ENCODE data around the gene MAN1A1.

GRCh38 chr6:119210596-119210995, 139.0 kb downstream of the MAN1A1 start:
- TF ChIP-seq, protein P1, sequence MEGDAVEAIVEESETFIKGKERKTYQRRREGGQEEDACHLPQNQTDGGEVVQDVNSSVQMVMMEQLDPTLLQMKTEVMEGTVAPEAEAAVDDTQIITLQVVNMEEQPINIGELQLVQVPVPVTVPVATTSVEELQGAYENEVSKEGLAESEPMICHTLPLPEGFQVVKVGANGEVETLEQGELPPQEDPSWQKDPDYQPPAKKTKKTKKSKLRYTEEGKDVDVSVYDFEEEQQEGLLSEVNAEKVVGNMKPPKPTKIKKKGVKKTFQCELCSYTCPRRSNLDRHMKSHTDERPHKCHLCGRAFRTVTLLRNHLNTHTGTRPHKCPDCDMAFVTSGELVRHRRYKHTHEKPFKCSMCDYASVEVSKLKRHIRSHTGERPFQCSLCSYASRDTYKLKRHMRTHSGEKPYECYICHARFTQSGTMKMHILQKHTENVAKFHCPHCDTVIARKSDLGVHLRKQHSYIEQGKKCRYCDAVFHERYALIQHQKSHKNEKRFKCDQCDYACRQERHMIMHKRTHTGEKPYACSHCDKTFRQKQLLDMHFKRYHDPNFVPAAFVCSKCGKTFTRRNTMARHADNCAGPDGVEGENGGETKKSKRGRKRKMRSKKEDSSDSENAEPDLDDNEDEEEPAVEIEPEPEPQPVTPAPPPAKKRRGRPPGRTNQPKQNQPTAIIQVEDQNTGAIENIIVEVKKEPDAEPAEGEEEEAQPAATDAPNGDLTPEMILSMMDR (conservative IDR thresholded peaks at IDR 0.05; ENCODE audit: low read depth, low read length), result no peak
- TF ChIP-seq ELK1 (IDR thresholded peaks at IDR 0.05; ENCODE audit: borderline replicate concordance, low read depth, low read length), result no peak
- no peak for TF ChIP-seq USF2 (IDR thresholded peaks at IDR 0.05; ENCODE audit: low read depth, low read length)
- no peak for TF ChIP-seq POLR2A (IDR thresholded peaks at IDR 0.05; ENCODE audit: low read depth, low read length)
- no peak for TF ChIP-seq RFX5 (IDR thresholded peaks at IDR 0.05; ENCODE audit: low read depth, low read length)
- no peak for TF ChIP-seq RAD21 (IDR thresholded peaks at IDR 0.05; ENCODE audit: low read length)
- TF ChIP-seq MAFK (IDR thresholded peaks at IDR 0.05; ENCODE audit: low read depth, low read length), result no peak
- TF ChIP-seq BHLHE40 (IDR thresholded peaks at IDR 0.05; ENCODE audit: low read depth, low read length), result no peak
- no peak for TF ChIP-seq CHD1 (IDR thresholded peaks at IDR 0.05; ENCODE audit: low read depth, low read length)
- no peak for TF ChIP-seq NFE2L2 (IDR thresholded peaks at IDR 0.05; ENCODE audit: low read depth, low read length)
- no peak for TF ChIP-seq CEBPB (IDR thresholded peaks at IDR 0.05; ENCODE audit: low read depth, low read length)
